Measurements from ENCODE around the gene PTPRN2. TPM values are rescaled to one million over a fixed set of nuclear protein-coding genes. Genes with fewer than 3 reads are reported as not detected.

PTPRN2 gene
- total RNA-seq, 1 experiment from 2014 or later, result not detected

GRCh38 chr7:158583810-158584209, 3.8 kb downstream of the PTPRN2 start:
- H3K36me3 ChIP-seq (ENCODE audit: low read depth), result no peaks in the 10 kb centered on the region
- CTCF ChIA-PET, result interaction anchor here (0.6 kb wide), 1 partner anchor 25 kb away, joined by 4 read pairs; no protein-coding TSS in a partner anchor
- POLR2A ChIA-PET (ENCODE audit: unreplicated experiment), result no interaction called here
- H3K79me2 ChIP-seq (ENCODE audit: low read depth), result no peaks in the 10 kb centered on the region
- no peak for TF ChIP-seq EZH2 (IDR thresholded peaks at IDR 0.05; ENCODE audit: low read depth)
- TF ChIP-seq CTCF (conservative IDR thresholded peaks at IDR 0.05), result no peak
- H3K27me3 ChIP-seq (ENCODE audit: insufficient read depth, low read depth), result peaks cover 26% of the 10 kb centered on the region
- H3F3A ChIP-seq (ENCODE audit: insufficient read depth, low read depth), result peaks cover 11% of the 10 kb centered on the region; the same call in 1 of the 2 replicates
- no peaks in the 10 kb centered on the region for H4K20me1 ChIP-seq (ENCODE audit: insufficient read depth)
- H3K4me2 ChIP-seq, result peak overlapping the region; percentile 2; the same call in 1 of the 2 replicates
- no peaks in the 10 kb centered on the region for H3K9me2 ChIP-seq (ENCODE audit: insufficient read depth)
- no peak overlapping the region for H3K4me3 ChIP-seq
- DNase-seq, result no peak
- intact Hi-C loops (cut with micrococcal nuclease; ENCODE audit: unreplicated experiment), result no loop called here
- H2AFZ ChIP-seq, result no peak overlapping the region
- BruUV-seq (replicated peaks), result no TSS peak
- peaks cover 23% of the 10 kb centered on the region for H3K4me1 ChIP-seq (replicated peaks; ENCODE audit: insufficient read depth)
- H3K9me3 ChIP-seq (ENCODE audit: insufficient read depth, low read depth), result peaks cover 19% of the 10 kb centered on the region
- no peak overlapping the region for H3K27ac ChIP-seq

GRCh38 chr7:158583143-158583542, 4.5 kb downstream of the PTPRN2 start:
- peaks cover 11% of the 10 kb centered on the region; the same call in 1 of the 2 replicates for H3F3A ChIP-seq (ENCODE audit: insufficient read depth, low read depth)
- intact Hi-C loops (cut with micrococcal nuclease; ENCODE audit: unreplicated experiment), result no loop called here
- DNase-seq, result no peak
- H3K27ac ChIP-seq, result no peak overlapping the region
- POLR2A ChIA-PET (ENCODE audit: unreplicated experiment), result no interaction called here
- H3K4me3 ChIP-seq, result no peak overlapping the region
- CTCF ChIA-PET, result interaction anchor here (0.6 kb wide), 1 partner anchor 26 kb away, joined by 4 read pairs; no protein-coding TSS in a partner anchor
- BruUV-seq (replicated peaks), result no TSS peak
- H4K20me1 ChIP-seq (ENCODE audit: insufficient read depth), result no peaks in the 10 kb centered on the region
- peak overlapping the region; percentile 2; the same call in 1 of the 2 replicates for H3K4me2 ChIP-seq
- TF ChIP-seq EZH2 (IDR thresholded peaks at IDR 0.05; ENCODE audit: low read depth) (no peak), CTCF (conservative IDR thresholded peaks at IDR 0.05) (no peak)
- H3K4me1 ChIP-seq (replicated peaks; ENCODE audit: insufficient read depth), result peaks cover 23% of the 10 kb centered on the region
- H3K9me2 ChIP-seq (ENCODE audit: insufficient read depth), result no peaks in the 10 kb centered on the region
- no peaks in the 10 kb centered on the region for H3K79me2 ChIP-seq (ENCODE audit: low read depth)
- H3K27me3 ChIP-seq (ENCODE audit: insufficient read depth, low read depth), result peaks cover 26% of the 10 kb centered on the region
- H2AFZ ChIP-seq, result no peak overlapping the region
- H3K36me3 ChIP-seq (ENCODE audit: low read depth), result no peaks in the 10 kb centered on the region
- peaks cover 19% of the 10 kb centered on the region for H3K9me3 ChIP-seq (ENCODE audit: insufficient read depth, low read depth)

DNA sequence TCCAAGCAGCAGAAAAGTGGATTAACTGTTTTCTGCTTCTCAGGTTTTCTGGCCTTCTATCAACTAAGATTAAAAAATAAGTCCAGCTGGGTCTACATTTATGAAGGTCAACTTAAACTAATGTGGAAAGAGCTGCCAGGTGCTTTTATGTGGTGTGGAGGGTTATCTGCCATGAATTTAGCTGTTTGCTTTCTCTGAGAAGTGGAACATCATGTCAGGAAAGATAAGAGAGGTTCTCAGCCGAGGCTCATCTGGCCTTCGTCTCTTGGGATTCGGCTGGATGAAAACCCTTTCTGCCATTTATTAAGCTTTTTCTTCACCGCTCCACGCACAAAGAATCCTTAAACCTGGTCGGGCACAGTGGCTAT, 5.5 kb downstream of the PTPRN2 start:
- Histone ChIP-seq H3K9me3 (ENCODE audit: insufficient read depth, low read depth) (peaks cover 19% of the 10 kb centered on the region), H3K4me3 (peak overlapping the region; percentile 0; the same call in 1 of the 2 replicates), H3K36me3 (ENCODE audit: low read depth) (no peaks in the 10 kb centered on the region), H2AFZ (no peak overlapping the region), H3K4me1 (replicated peaks; ENCODE audit: insufficient read depth) (peaks cover 23% of the 10 kb centered on the region), H3K27ac (no peak overlapping the region), H3K4me2 (peak overlapping the region; percentile 59), H3K27me3 (ENCODE audit: insufficient read depth, low read depth) (peaks cover 26% of the 10 kb centered on the region), H3K9me2 (ENCODE audit: insufficient read depth) (no peaks in the 10 kb centered on the region), H3K79me2 (ENCODE audit: low read depth) (no peaks in the 10 kb centered on the region), H4K20me1 (ENCODE audit: insufficient read depth) (no peaks in the 10 kb centered on the region), H3F3A (ENCODE audit: insufficient read depth, low read depth) (peaks cover 11% of the 10 kb centered on the region; the same call in 1 of the 2 replicates)
- CTCF ChIA-PET, result no interaction called here
- no TSS peak for BruUV-seq (replicated peaks)
- POLR2A ChIA-PET (ENCODE audit: unreplicated experiment), result no interaction called here
- TF ChIP-seq EZH2 (IDR thresholded peaks at IDR 0.05; ENCODE audit: low read depth), result no peak
- no peak for TF ChIP-seq CTCF (conservative IDR thresholded peaks at IDR 0.05)
- intact Hi-C loops (cut with micrococcal nuclease; ENCODE audit: unreplicated experiment), result no loop called here
- no peak for DNase-seq

Measured in PC-9 (cell line).